ENCODE results near the gene PEX14. TPM values are rescaled to one million over a fixed set of nuclear protein-coding genes. Genes with fewer than 3 reads are reported as not detected.

The PEX14 gene
- total RNA-seq, 1 experiment from 2014 or later, result 29.3 TPM

- POLR2A ChIA-PET, result no interaction called here
- no peaks in the 10 kb centered on the region for H3K79me2 ChIP-seq (ENCODE audit: insufficient read depth, low read length)
- no peak overlapping the region for H3K27ac ChIP-seq (ENCODE audit: low read depth, low read length)
- no peak for DNase-seq (ENCODE audit: low read depth, low spot score)
- H4K20me1 ChIP-seq (ENCODE audit: insufficient read depth), result no peaks in the 10 kb centered on the region
- no peak overlapping the region for H2AFZ ChIP-seq (ENCODE audit: low read depth, low read length, poor library complexity, severe bottlenecking)
- no peaks in the 10 kb centered on the region for H3K27me3 ChIP-seq (ENCODE audit: insufficient read depth, low read length)
- TF ChIP-seq YY1 (IDR thresholded peaks at IDR 0.05; ENCODE audit: extremely low read depth, insufficient replicate concordance, low read depth, low read length) (no peak), EZH2 (IDR thresholded peaks at IDR 0.05) (no peak), EGR1 (IDR thresholded peaks at IDR 0.05; ENCODE audit: low read depth) (no peak), EZH2phosphoT487 (IDR thresholded peaks at IDR 0.05; ENCODE audit: borderline replicate concordance) (no peak), POLR2AphosphoS5 (IDR thresholded peaks at IDR 0.05; ENCODE audit: low read depth, low read length) (no peak)
- no peak overlapping the region for H3K9ac ChIP-seq (ENCODE audit: low read length)
- H3K4me1 ChIP-seq (ENCODE audit: control insufficient read depth in 1 of 2, insufficient read depth in 2 of 2, low read length in 2 of 2), result peaks cover 0 to 7% of the 10 kb centered on the region in 2 experiments; a peak in 1 of 4 replicates
- intact Hi-C loops (cut with micrococcal nuclease), result no loop called here
- H3K4me3 ChIP-seq (replicated peaks in 1 of 2; ENCODE audit: low read depth in 1 of 2, low read length in 2 of 2), result no peak overlapping the region
- BruUV-seq (replicated peaks), result no TSS peak
- H3K9me3 ChIP-seq (ENCODE audit: control insufficient read depth in 1 of 2, insufficient read depth in 1 of 2, low read depth in 1 of 2, low read length in 2 of 2), result no peaks in the 10 kb centered on the region
- H3K9me2 ChIP-seq (ENCODE audit: insufficient read depth), result no peaks in the 10 kb centered on the region
- no peak overlapping the region for H3K4me2 ChIP-seq (ENCODE audit: low read length)
- RAD21 ChIA-PET (ENCODE audit: low non-redundant PET in 1 of 2, low total read pairs in 2 of 2, uncharacterized antibody in 2 of 2, unreplicated experiment in 2 of 2), result no interaction called here
- H3K36me3 ChIP-seq (ENCODE audit: control insufficient read depth in 1 of 2, insufficient read depth in 2 of 2, low read length in 2 of 2), result no peaks in the 10 kb centered on the region
- no peak for ATAC-seq
- CTCF ChIA-PET, result no interaction called here
Observed at GRCh38 chr1:10637834-10638558, 163.2 kb downstream of the PEX14 start.

DNA sequence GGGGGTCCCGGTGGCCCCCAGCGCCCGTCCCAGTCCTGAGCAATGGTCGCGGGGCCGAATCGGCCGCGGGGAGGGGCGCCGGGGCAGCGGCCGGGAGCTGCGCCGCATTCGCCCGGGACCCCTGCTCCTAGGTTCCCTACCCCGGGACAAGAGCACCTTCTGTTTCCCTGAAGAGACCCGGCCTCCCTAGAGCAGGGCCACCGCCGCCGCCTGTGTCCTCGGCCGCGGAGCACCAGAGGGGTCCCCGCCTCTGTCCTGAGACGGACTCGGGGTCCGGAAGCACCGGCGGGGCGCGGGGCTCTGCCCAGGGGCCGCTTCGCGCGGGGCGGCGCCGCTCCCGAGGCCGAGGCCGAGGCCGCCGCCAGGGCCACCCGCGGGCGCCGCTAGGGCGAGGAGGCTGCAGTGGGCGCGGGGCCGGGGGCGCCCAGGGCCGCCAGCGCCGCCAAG lies 163.8 kb downstream of the PEX14 start:
- H3K9ac ChIP-seq (ENCODE audit: low read length), result no peak overlapping the region
- H3K79me2 ChIP-seq (ENCODE audit: insufficient read depth, low read length), result no peaks in the 10 kb centered on the region
- CTCF ChIA-PET, result no interaction called here
- no peaks in the 10 kb centered on the region for H3K36me3 ChIP-seq (ENCODE audit: control insufficient read depth in 1 of 2, insufficient read depth in 2 of 2, low read length in 2 of 2)
- no peaks in the 10 kb centered on the region for H3K27me3 ChIP-seq (ENCODE audit: insufficient read depth, low read length)
- ATAC-seq (no peak), DNase-seq (ENCODE audit: low read depth, low spot score) (no peak)
- BruUV-seq (replicated peaks), result no TSS peak
- H3K27ac ChIP-seq (ENCODE audit: low read depth, low read length), result no peak overlapping the region
- peaks cover 0 to 7% of the 10 kb centered on the region in 2 experiments; a peak in 1 of 4 replicates for H3K4me1 ChIP-seq (ENCODE audit: control insufficient read depth in 1 of 2, insufficient read depth in 2 of 2, low read length in 2 of 2)
- RAD21 ChIA-PET (ENCODE audit: low non-redundant PET in 1 of 2, low total read pairs in 2 of 2, uncharacterized antibody in 2 of 2, unreplicated experiment in 2 of 2), result no interaction called here
- H3K4me3 ChIP-seq (replicated peaks in 1 of 2; ENCODE audit: low read depth in 1 of 2, low read length in 2 of 2), result no peak overlapping the region
- H3K4me2 ChIP-seq (ENCODE audit: low read length), result no peak overlapping the region
- intact Hi-C loops (cut with micrococcal nuclease), result no loop called here
- no peaks in the 10 kb centered on the region for H3K9me3 ChIP-seq (ENCODE audit: control insufficient read depth in 1 of 2, insufficient read depth in 1 of 2, low read depth in 1 of 2, low read length in 2 of 2)
- POLR2A ChIA-PET, result no interaction called here
- H2AFZ ChIP-seq (ENCODE audit: low read depth, low read length, poor library complexity, severe bottlenecking), result no peak overlapping the region
- no peaks in the 10 kb centered on the region for H4K20me1 ChIP-seq (ENCODE audit: insufficient read depth)
- TF ChIP-seq CBX3 (IDR thresholded peaks at IDR 0.05; ENCODE audit: low read depth), result no peak
- no peak for TF ChIP-seq SP1 (IDR thresholded peaks at IDR 0.05; ENCODE audit: low read depth)
- TF ChIP-seq EZH2phosphoT487 (IDR thresholded peaks at IDR 0.05; ENCODE audit: borderline replicate concordance), result no peak
- no peak for TF ChIP-seq ZFX (IDR thresholded peaks at IDR 0.05)
- TF ChIP-seq SIN3A (IDR thresholded peaks at IDR 0.05; ENCODE audit: low read depth), result no peak
- TF ChIP-seq TCF7L2 (IDR thresholded peaks at IDR 0.05; ENCODE audit: borderline replicate concordance, extremely low read depth, insufficient read depth, insufficient read length), result no peak
- TF ChIP-seq EGR1 (IDR thresholded peaks at IDR 0.05; ENCODE audit: low read depth), result no peak
- TF ChIP-seq EZH2 (IDR thresholded peaks at IDR 0.05), result no peak
- no peaks in the 10 kb centered on the region for H3K9me2 ChIP-seq (ENCODE audit: insufficient read depth)
